RWPE1 (cell line): ENCODE data around the gene PLXNA3.
A peak's percentile ranks its signal among the peaks of the same experiment; 100 is the strongest.

Experiments
- CTCF ChIA-PET: fragments of 350-600 bp; sonication (Branson Sonifier 250); formaldehyde crosslinking; extraction: SDS; loops from one replicate; lab custom pipeline; 2021; lab: Yijun Ruan, JAX
- POLR2A ChIA-PET: fragments of 400-600 bp; formaldehyde crosslinking; extraction: SDS; loops from one replicate; lab custom pipeline; 2020; ENCODE audit warnings: antibody characterized with exemption; ENCODE audit not compliant: low non-redundant PET; lab: Yijun Ruan, JAX
- DNase-seq: peaks from one replicate; pipeline ENCODE4 v3.0.0; 2012; ENCODE audit warnings: low spot score
- H3K27ac ChIP-seq: fragments of 450-650 bp; 2 replicates; pipeline ENCODE4 v1.5.1; 2017
- TF ChIP-seq, protein P1 (sequence below): fragments of 450-650 bp; conservative IDR thresholded peaks from 2 replicates; pipeline ENCODE4 v1.5.1; 2017; ENCODE audit warnings: low read depth, mild to moderate bottlenecking

PLXNA3 gene

GRCh38 chrX:154460326-154460725 lies 2.2 kb downstream of the PLXNA3 start:
- CTCF ChIA-PET = interaction anchor here (0.5 kb wide), 1 partner anchor 55 kb away, joined by 3 read pairs; no protein-coding TSS in a partner anchor
- DNase-seq = no peak
- H3K27ac ChIP-seq = peak overlapping the region; percentile 73
- POLR2A ChIA-PET = interaction anchor here (1.0 kb wide), 1 partner anchor 86 kb away, joined by 3 read pairs; the partner anchor contains the start of gene FLNA
- TF ChIP-seq, protein P1, sequence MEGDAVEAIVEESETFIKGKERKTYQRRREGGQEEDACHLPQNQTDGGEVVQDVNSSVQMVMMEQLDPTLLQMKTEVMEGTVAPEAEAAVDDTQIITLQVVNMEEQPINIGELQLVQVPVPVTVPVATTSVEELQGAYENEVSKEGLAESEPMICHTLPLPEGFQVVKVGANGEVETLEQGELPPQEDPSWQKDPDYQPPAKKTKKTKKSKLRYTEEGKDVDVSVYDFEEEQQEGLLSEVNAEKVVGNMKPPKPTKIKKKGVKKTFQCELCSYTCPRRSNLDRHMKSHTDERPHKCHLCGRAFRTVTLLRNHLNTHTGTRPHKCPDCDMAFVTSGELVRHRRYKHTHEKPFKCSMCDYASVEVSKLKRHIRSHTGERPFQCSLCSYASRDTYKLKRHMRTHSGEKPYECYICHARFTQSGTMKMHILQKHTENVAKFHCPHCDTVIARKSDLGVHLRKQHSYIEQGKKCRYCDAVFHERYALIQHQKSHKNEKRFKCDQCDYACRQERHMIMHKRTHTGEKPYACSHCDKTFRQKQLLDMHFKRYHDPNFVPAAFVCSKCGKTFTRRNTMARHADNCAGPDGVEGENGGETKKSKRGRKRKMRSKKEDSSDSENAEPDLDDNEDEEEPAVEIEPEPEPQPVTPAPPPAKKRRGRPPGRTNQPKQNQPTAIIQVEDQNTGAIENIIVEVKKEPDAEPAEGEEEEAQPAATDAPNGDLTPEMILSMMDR = no peak

GRCh38 chrX:154462396-154462795 lies 4.3 kb downstream of the PLXNA3 start:
- H3K27ac ChIP-seq = no peak overlapping the region
- TF ChIP-seq, protein P1 = no peak
- DNase-seq = no peak
- ChIA-PET CTCF (no interaction called here), POLR2A (no interaction called here)

- CTCF ChIA-PET = interaction anchor here (0.8 kb wide), 1 partner anchor 71 kb away, joined by 3 read pairs; no protein-coding TSS in a partner anchor
These were observed 5.6 kb downstream of the PLXNA3 start for GRCh38 chrX:154463611-154464220.

DNA sequence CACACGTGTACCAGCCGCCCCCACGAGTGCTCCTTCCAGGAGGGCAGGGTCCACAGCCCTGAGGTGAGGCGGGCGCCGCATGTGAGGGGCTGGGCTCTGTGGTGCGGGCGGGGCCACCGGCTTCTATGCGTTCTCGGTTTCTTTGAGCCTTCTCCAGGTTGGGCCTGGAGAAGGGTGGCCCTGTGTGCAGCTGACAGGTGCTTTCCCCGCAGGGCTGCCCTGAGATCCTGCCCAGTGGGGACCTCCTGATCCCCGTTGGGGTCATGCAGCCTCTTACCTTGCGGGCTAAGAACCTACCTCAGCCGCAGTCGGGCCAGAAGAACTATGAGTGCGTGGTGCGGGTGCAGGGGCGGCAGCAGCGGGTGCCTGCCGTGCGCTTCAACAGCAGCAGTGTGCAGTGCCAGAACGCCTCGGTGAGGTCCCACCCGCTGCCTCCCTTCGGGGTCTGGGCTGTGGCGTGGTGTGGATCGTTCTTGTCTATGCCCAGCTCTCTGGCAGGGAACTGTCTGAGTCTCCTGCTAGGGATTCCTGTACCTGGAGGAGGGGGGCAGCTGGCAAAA lies 6.8 kb downstream of the PLXNA3 start:
- TF ChIP-seq, protein P1 = no peak
- POLR2A ChIA-PET = no interaction called here
- no peak for DNase-seq
- CTCF ChIA-PET = no interaction called here
- H3K27ac ChIP-seq = no peak overlapping the region

More at GRCh38 chrX:154463611-154464220, 5.6 kb downstream of the PLXNA3 start:
- H3K27ac ChIP-seq = no peak overlapping the region
- POLR2A ChIA-PET = no interaction called here
- no peak for DNase-seq
- TF ChIP-seq, protein P1 = no peak

- ChIA-PET POLR2A (interaction anchor here (0.6 kb wide), 1 partner anchor 34 kb away, joined by 7 read pairs; no protein-coding TSS in a partner anchor), CTCF (no interaction called here)
- DNase-seq = no peak
- TF ChIP-seq, protein P1 = no peak
- H3K27ac ChIP-seq = no peak overlapping the region
These were observed 7.5 kb downstream of the PLXNA3 start for GRCh38 chrX:154465601-154466000.

GRCh38 chrX:154466036-154466435 lies 8.0 kb downstream of the PLXNA3 start:
- no peak overlapping the region for H3K27ac ChIP-seq
- ChIA-PET CTCF (no interaction called here), POLR2A (interaction anchor here (0.6 kb wide), 1 partner anchor 34 kb away, joined by 7 read pairs; no protein-coding TSS in a partner anchor)
- TF ChIP-seq, protein P1 = no peak
- DNase-seq = no peak
